ENCODE data around the gene AUH. TPM values are rescaled to one million over a fixed set of nuclear protein-coding genes. Genes with fewer than 3 reads are reported as not detected.

AUH gene
- total RNA-seq, 1 donor from 2014 or later: 9.8 TPM

DNA sequence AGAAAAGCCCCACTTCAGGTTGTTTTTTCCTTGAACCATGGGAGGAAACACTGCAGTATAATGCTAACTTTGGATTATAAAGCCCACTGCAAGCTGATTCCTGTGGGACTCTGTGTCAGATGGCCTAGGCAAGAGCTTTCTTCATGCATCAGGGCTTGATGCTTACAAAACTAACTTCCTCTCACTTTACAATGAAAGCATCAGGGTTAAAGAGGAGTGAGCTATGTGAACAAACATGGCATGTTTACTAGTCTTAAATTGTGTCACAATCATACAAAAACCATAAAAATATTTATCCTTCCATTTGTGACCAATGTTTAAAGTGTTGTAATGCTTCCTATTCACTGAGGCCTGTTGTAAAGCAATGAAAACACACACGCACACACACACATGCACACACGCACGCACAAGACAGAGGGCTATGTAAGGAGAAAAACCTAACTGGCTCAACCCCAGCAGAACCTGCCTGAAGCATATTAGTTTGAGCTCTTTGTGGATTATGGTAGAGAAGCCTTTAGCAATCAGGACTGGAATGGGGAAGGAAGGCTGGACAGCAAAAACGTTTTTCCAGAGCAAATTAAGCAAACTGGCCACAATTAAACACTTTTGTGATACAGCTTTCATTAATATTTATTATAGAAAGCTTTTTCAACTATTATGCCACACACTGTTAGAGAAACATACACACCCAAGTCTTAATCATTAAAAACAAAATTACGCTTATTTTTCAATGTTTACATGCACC lies 122.2 kb downstream of the AUH start:
- no peaks in the 10 kb centered on the region for H3K36me3 ChIP-seq (ENCODE audit: insufficient read depth, low read length)
- H3K27me3 Mint-ChIP-seq (ENCODE audit: low read depth, unreplicated experiment): no peaks in the 10 kb centered on the region
- H3K27ac Mint-ChIP-seq (ENCODE audit: unreplicated experiment): no peak overlapping the region
- no peaks in the 10 kb centered on the region for H3K36me3 Mint-ChIP-seq (ENCODE audit: low read depth, unreplicated experiment)
- no peaks in the 10 kb centered on the region for H3K4me1 ChIP-seq (ENCODE audit: insufficient read depth, low read length)
- H3K4me3 Mint-ChIP-seq (ENCODE audit: unreplicated experiment): no peak overlapping the region
- no peaks in the 10 kb centered on the region for H3K9me3 Mint-ChIP-seq (ENCODE audit: unreplicated experiment)
- no peaks in the 10 kb centered on the region for H4K20me1 ChIP-seq (ENCODE audit: insufficient read depth, low read length)
- no peaks in the 10 kb centered on the region for H3K79me2 ChIP-seq (ENCODE audit: insufficient read depth, low read length)
- no peak overlapping the region for H3K4me3 ChIP-seq (ENCODE audit: insufficient read depth, low read depth, low read length)
- H3K4me1 Mint-ChIP-seq (ENCODE audit: low read depth, unreplicated experiment): no peaks in the 10 kb centered on the region
- DNase-seq (ENCODE audit: low read depth) (no peak), FAIRE-seq (no peak)
- H3K9ac ChIP-seq (ENCODE audit: low read length): no peak overlapping the region
- H3K9me3 ChIP-seq (ENCODE audit: insufficient read depth, low read depth, low read length): no peaks in the 10 kb centered on the region
- H3K27me3 ChIP-seq (ENCODE audit: insufficient read depth, low read length): no peaks in the 10 kb centered on the region
- TF ChIP-seq EZH2 (IDR thresholded peaks at IDR 0.05; ENCODE audit: insufficient read depth, low read length): no peak
- no peak overlapping the region for H3K4me2 ChIP-seq (ENCODE audit: low read length)
- no peak overlapping the region for H2AFZ ChIP-seq (ENCODE audit: low read depth, low read length)
- H3K27ac ChIP-seq (ENCODE audit: low read depth, low read length): no peak overlapping the region

DNA sequence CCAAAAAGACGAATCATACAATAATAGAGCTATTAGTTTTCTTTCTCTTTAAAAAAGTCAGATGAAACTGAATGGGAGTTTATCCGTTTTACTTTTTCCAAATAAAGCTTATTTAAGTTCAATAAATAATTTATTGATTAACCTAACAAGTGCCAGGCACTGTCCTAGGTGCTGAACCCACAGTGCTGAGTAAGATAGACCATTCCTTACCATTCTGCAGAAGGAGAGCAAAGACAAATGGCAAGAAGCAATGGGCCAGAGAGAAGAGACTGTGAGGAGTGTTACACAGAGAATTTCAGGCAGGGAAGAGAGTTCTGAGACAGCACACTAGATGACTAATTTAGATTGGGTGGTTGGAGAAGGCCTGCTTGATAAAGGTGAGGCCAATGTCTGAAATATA lies 127.2 kb downstream of the AUH start:
- Histone ChIP-seq H3K27me3 (ENCODE audit: insufficient read depth, low read length) (no peaks in the 10 kb centered on the region), H3K4me2 (ENCODE audit: low read length) (no peak overlapping the region), H3K4me1 (ENCODE audit: insufficient read depth, low read length) (no peaks in the 10 kb centered on the region), H4K20me1 (ENCODE audit: insufficient read depth, low read length) (no peaks in the 10 kb centered on the region), H3K36me3 (ENCODE audit: insufficient read depth, low read length) (no peaks in the 10 kb centered on the region), H3K9me3 (ENCODE audit: insufficient read depth, low read depth, low read length) (no peaks in the 10 kb centered on the region), H3K27ac (ENCODE audit: low read depth, low read length) (no peak overlapping the region), H3K4me3 (ENCODE audit: insufficient read depth, low read depth, low read length) (no peak overlapping the region), H3K9ac (ENCODE audit: low read length) (no peak overlapping the region), H2AFZ (ENCODE audit: low read depth, low read length) (no peak overlapping the region), H3K79me2 (ENCODE audit: insufficient read depth, low read length) (no peaks in the 10 kb centered on the region)
- H3K4me3 Mint-ChIP-seq (ENCODE audit: unreplicated experiment): no peak overlapping the region
- DNase-seq (ENCODE audit: low read depth) (no peak), FAIRE-seq (no peak)
- no peaks in the 10 kb centered on the region for H3K27me3 Mint-ChIP-seq (ENCODE audit: low read depth, unreplicated experiment)
- no peak overlapping the region for H3K27ac Mint-ChIP-seq (ENCODE audit: unreplicated experiment)
- H3K9me3 Mint-ChIP-seq (ENCODE audit: unreplicated experiment): no peaks in the 10 kb centered on the region
- H3K36me3 Mint-ChIP-seq (ENCODE audit: low read depth, unreplicated experiment): peaks cover 7% of the 10 kb centered on the region
- no peaks in the 10 kb centered on the region for H3K4me1 Mint-ChIP-seq (ENCODE audit: low read depth, unreplicated experiment)
- TF ChIP-seq CTCF (IDR thresholded peaks at IDR 0.05; ENCODE audit: insufficient read depth, low read depth, low read length) (no peak), EZH2 (IDR thresholded peaks at IDR 0.05; ENCODE audit: insufficient read depth, low read length) (no peak)

- no peaks in the 10 kb centered on the region for H3K27me3 Mint-ChIP-seq (ENCODE audit: low read depth, unreplicated experiment)
- no peak for FAIRE-seq
- TF ChIP-seq CTCF (IDR thresholded peaks at IDR 0.05; ENCODE audit: insufficient read depth, low read depth, low read length) (no peak), EZH2 (IDR thresholded peaks at IDR 0.05; ENCODE audit: insufficient read depth, low read length) (no peak)
These were observed 130.1 kb downstream of the AUH start for GRCh38 chr9:91231619-91232018.

More at GRCh38 chr9:91231619-91232018, 130.1 kb downstream of the AUH start:
- Mint-ChIP-seq H3K4me1 (ENCODE audit: low read depth, unreplicated experiment) (no peaks in the 10 kb centered on the region), H3K9me3 (ENCODE audit: unreplicated experiment) (no peaks in the 10 kb centered on the region), H3K4me3 (ENCODE audit: unreplicated experiment) (no peak overlapping the region), H3K36me3 (ENCODE audit: low read depth, unreplicated experiment) (peaks cover 7% of the 10 kb centered on the region), H3K27ac (ENCODE audit: unreplicated experiment) (no peak overlapping the region)
- Histone ChIP-seq H3K27me3 (ENCODE audit: insufficient read depth, low read length) (no peaks in the 10 kb centered on the region), H3K4me1 (ENCODE audit: insufficient read depth, low read length) (no peaks in the 10 kb centered on the region), H3K4me2 (ENCODE audit: low read length) (no peak overlapping the region), H4K20me1 (ENCODE audit: insufficient read depth, low read length) (no peaks in the 10 kb centered on the region), H3K4me3 (ENCODE audit: insufficient read depth, low read depth, low read length) (no peak overlapping the region), H3K9me3 (ENCODE audit: insufficient read depth, low read depth, low read length) (no peaks in the 10 kb centered on the region), H3K79me2 (ENCODE audit: insufficient read depth, low read length) (no peaks in the 10 kb centered on the region), H2AFZ (ENCODE audit: low read depth, low read length) (no peak overlapping the region), H3K36me3 (ENCODE audit: insufficient read depth, low read length) (no peaks in the 10 kb centered on the region), H3K27ac (ENCODE audit: low read depth, low read length) (no peak overlapping the region), H3K9ac (ENCODE audit: low read length) (no peak overlapping the region)
- no peak for DNase-seq (ENCODE audit: low read depth)
